Measurements from ENCODE around the gene PGM2L1. TPM values are rescaled to one million over a fixed set of nuclear protein-coding genes. Genes with fewer than 3 reads are reported as not detected.

The PGM2L1 gene
- total RNA-seq, 2 donors from 2014 or later, result 7.8 to 11.1 TPM

DNA sequence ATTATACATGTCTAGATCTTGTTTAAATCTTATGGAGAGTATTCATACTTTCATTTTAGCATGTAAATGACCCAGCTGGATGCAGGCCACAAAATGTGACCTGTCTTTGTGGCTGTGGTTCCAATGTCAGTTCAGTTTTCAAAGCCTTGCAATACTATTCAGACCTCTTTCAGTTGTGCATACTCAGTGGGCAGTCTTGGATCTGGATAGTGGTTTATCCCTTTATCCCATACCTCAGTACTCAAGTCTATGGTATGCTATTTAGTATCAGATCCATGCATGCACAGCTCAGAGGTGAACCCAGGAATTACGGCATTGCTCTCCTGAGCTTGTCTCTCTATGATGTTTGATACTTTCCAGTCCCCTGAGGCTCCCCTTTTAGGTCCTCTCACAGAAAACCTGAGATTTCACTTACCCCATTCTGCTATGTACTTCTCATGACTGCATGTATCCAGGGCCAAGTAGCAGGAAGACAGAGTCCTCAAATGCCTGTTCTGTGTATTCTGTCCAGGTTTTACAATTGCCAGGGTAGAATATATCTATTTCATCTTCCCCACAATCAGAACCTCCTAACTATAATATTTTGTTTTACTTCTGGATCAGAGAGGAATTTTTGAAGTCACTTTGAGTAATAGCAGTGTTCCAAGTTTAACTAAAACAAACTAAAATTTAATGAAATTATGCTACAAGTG is 79.8 kb downstream of the PGM2L1 start:
- Histone ChIP-seq H3K9ac (ENCODE audit: low read depth in 2 of 2, low read length in 2 of 2) (no peak overlapping the region), H3K27ac (no peak overlapping the region), H3K4me3 (no peak overlapping the region), H3K9me3 (no peaks in the 10 kb centered on the region), H3K4me1 (no peaks in the 10 kb centered on the region), H3K27me3 (no peaks in the 10 kb centered on the region), H3K36me3 (no peaks in the 10 kb centered on the region)
- intact Hi-C loops (cut with DNase I), result loop anchor here (10.0 kb wide), 1 partner anchor 64 kb away; no protein-coding TSS in a partner anchor
- DNase-seq, result no peak
- no peak for TF ChIP-seq CTCF (IDR thresholded peaks at IDR 0.05)

DNA sequence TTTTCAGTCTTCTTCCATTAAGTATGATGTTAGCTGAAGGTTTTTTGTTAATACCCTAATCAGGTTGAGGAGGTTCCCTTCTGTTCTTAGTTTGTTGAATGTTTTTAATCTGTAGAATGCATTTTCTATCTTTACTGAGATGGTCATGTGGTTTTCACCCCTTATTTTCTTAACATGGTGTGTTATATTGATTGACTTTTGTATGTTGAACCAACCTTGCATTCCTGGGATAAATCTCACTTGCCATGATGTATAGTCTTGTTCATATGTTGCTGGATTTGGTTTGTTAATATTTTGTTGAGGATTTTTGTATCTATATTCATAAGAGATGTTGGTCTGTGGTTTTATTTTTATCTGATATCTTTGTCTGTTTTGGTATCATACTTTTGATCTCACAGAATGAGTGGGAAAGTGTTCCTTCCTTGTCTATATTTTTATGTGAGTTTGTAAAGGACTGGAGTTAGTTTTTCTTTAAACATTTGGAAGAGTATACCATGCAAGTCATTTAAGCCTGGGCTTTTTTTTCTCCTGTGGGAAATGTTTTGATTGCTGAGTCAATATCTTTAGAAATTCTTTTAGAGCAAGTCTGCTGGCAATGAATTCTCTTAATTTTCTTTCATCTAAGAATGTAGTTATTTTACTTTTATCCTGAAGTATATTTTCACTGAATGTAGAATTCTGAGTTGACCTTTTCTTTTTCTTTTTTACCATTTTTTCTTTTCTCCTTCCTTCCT is 81.3 kb downstream of the PGM2L1 start:
- Histone ChIP-seq H3K4me1 (no peaks in the 10 kb centered on the region), H3K27ac (no peak overlapping the region), H3K9ac (ENCODE audit: low read depth in 2 of 2, low read length in 2 of 2) (no peak overlapping the region), H3K9me3 (no peaks in the 10 kb centered on the region), H3K4me3 (no peak overlapping the region), H3K27me3 (no peaks in the 10 kb centered on the region), H3K36me3 (no peaks in the 10 kb centered on the region)
- intact Hi-C loops (cut with DNase I), result loop anchor here (10.0 kb wide), 1 partner anchor 62 kb away; no protein-coding TSS in a partner anchor
- no peak for TF ChIP-seq CTCF (IDR thresholded peaks at IDR 0.05)
- DNase-seq, result no peak

DNA sequence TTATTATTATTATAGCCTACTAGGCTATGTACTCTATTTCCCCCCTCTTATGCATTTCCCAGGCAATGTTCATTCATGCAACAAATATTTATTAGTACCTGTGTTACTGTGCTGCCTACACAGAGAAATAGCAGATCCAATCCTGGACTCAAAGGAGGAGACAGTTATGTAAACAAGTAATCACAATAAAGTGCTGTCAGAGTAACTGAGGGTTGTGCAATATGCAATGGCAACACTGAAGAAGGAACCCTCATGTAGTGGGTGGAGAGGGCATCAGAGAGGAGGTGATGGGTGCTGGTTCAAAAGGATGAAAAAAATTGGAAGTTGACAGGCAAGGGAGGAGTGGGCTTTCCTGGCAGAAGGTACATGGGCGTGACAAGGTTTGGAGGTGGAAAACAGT is 85.9 kb downstream of the PGM2L1 start:
- DNase-seq, result no peak
- Histone ChIP-seq H3K4me3 (no peak overlapping the region), H3K36me3 (no peaks in the 10 kb centered on the region), H3K9me3 (no peaks in the 10 kb centered on the region), H3K27ac (no peak overlapping the region), H3K9ac (ENCODE audit: low read depth in 2 of 2, low read length in 2 of 2) (no peak overlapping the region), H3K4me1 (no peaks in the 10 kb centered on the region), H3K27me3 (no peaks in the 10 kb centered on the region)
- intact Hi-C loops (cut with DNase I), result loop anchor here (10.0 kb wide), 1 partner anchor 58 kb away; no protein-coding TSS in a partner anchor
- TF ChIP-seq CTCF (IDR thresholded peaks at IDR 0.05), result no peak

DNA sequence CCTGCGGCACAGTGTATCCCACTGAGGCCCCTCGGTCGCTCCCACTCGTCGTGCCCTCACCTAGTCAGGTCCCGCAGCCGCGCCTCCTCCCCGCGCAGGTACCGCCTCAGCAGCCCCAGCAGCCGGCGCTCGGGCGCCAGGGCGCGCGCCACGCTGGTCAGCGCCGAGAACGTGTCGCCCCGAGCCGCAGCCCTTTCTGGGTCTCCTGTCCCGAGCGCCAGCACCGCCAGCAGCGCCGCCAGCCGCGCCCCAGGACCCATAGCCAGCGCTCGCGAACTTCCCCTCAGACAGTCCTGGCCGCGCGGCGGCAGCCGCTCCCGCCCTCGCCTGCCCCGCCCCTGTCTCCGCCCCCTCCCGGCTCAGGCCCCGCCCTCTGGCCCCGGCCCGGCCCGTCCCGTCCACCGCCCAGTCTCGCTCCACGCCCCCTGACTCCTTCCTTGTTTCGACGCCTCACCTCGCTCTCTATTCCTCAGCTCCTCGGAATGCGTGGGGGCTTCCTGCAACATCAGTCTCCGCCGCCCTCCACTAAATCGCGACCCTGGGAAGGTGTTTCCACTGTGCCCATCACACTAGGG is 86.8 kb downstream of the PGM2L1 start, which contains the start of gene P4HA3:
P4HA3 (minus strand) TSS at position 289 of the 575 bp plus-strand sequence; CDS start at position 260, 29 bp downstream.
- Histone ChIP-seq H3K36me3 (no peaks in the 10 kb centered on the region), H3K27ac (no peak within 1 kb of the TSS), H3K4me3 (peak within 1 kb of the TSS; percentile 56), H3K9ac (ENCODE audit: low read depth in 2 of 2, low read length in 2 of 2) (peak within 1 kb of the TSS in 1 of 2 donors; percentile 55), H3K27me3 (no peaks in the 10 kb centered on the region), H3K9me3 (no peaks in the 10 kb centered on the region), H3K4me1 (no peaks in the 10 kb centered on the region)
- no peak for TF ChIP-seq CTCF (IDR thresholded peaks at IDR 0.05)
- intact Hi-C loops (cut with DNase I), result loop anchor here (10.0 kb wide), 1 partner anchor 57 kb away; no protein-coding TSS in a partner anchor
- DNase-seq, result peak; percentile 86

GRCh38 chr11:74310857-74311256 is 87.4 kb downstream of the PGM2L1 start:
- Histone ChIP-seq H3K27me3 (no peaks in the 10 kb centered on the region), H3K9ac (ENCODE audit: low read depth in 2 of 2, low read length in 2 of 2) (peak overlapping the region in 1 of 2 donors; percentile 55), H3K36me3 (no peaks in the 10 kb centered on the region), H3K4me3 (peak overlapping the region; percentile 56), H3K4me1 (no peaks in the 10 kb centered on the region), H3K27ac (no peak overlapping the region), H3K9me3 (no peaks in the 10 kb centered on the region)
- intact Hi-C loops (cut with DNase I), result loop anchor here (10.0 kb wide), 1 partner anchor 56 kb away; no protein-coding TSS in a partner anchor
- TF ChIP-seq CTCF (IDR thresholded peaks at IDR 0.05), result no peak
- no peak for DNase-seq
